Hematopoietic multipotent progenitor cell treated with erythropoietin and hydrocortisone succinate and interleukin-3 and kit ligand, for 4 days (in vitro differentiated cells): Measurements from ENCODE around the gene TNS1.

ENCODE experiments used
- DNase-seq: peaks from one replicate; pipeline ENCODE4 v3.0.0-alpha.2; 2015

Gene TNS1

DNA sequence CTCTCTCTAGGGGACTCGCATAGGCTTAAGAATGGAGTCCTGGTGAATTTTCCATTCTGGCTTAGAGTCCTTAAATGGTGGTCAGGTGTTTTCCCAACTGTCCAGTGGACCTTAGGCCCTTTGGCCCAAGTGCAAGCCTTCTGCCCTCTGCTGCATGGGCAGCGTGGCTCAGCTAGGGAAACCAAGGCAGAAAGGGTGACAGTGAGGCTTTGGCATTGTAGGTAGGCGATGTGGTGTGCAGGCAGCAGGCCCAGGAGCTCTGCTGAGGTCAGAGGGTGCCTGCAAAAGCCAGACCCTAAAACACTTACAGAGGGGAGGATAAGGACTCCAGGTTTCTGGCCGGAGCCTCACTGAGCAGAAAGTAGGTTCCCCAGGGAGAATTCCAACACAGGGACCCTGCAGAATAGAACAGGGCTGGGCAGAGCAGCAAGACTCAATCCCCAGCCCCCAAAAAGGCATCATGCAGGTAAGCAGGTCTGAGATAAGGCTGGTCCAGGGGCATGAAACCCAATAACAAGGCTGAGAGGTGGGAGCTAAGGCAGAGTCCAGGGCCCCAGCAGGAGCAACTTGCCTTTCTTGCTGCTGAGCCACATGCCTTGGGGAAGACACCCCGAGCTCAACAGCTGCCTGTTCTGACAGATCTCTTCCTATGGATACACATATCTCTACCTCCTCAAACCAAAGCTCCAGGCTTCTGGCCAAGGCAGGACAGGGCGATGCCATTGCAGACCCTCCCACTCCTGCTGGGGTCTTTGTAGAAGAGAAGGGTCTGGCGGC lies 199.7 kb downstream of the TNS1 start:
- DNase-seq: no peak

DNA sequence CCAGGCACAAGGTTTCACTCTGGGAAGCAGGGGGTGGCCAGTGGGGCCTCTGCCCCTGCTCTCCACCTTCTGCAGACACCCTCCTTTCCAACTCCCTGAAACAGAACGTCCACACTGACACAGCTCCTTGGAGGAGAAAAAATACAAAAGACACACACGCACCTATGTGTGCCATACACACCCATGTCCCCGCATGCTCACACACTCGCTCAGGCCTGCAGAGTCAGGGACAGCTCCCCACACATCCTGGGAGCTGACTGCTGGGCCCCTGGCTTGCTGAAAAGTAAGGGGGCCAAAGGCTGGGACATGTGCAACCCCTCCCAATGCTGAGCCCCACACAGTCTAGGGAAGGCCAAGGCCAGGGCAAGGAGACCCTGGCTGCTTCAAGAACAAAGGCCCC lies 200.5 kb downstream of the TNS1 start:
- no peak for DNase-seq

DNA sequence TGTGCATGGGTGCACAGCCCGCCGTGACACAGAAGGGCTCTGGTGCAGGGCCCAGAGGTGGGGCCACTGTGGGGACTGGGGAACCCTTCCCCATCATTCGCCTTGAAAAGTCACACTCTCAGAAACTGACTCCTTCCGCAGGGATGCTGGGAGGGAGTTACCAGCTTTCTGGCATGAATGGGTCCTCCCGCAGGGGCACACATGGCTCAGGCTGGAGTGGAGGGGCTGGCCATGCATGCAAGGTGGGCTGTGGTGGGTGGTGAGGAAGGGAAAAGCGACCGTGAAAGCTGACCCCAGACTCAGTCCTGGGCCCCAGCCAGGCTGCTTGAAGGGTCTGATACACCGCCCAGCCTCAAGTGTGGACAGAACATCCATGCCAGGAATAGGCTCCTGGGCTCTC lies 201.1 kb downstream of the TNS1 start:
- no peak for DNase-seq

DNA sequence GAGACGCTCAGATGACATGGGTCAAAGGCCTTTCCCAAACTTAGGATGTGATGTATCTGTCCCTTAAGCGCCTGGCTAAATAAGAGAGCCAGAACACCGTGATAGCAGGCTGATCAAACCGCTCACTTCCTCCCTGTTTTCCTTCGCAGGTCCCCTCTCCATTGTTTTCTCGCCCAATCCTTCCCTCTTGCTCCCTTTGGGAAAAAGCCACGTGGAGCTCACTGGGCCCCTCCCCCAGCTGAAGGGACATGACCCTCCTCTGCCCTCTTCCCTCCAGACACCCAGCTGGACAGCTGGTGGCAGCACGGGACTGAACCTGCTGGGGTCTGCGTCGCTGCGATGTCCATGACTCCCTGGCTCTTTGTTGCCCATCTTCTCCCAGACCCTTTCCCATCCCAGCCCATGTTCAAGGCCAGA lies 201.7 kb downstream of the TNS1 start:
- no peak for DNase-seq

DNA sequence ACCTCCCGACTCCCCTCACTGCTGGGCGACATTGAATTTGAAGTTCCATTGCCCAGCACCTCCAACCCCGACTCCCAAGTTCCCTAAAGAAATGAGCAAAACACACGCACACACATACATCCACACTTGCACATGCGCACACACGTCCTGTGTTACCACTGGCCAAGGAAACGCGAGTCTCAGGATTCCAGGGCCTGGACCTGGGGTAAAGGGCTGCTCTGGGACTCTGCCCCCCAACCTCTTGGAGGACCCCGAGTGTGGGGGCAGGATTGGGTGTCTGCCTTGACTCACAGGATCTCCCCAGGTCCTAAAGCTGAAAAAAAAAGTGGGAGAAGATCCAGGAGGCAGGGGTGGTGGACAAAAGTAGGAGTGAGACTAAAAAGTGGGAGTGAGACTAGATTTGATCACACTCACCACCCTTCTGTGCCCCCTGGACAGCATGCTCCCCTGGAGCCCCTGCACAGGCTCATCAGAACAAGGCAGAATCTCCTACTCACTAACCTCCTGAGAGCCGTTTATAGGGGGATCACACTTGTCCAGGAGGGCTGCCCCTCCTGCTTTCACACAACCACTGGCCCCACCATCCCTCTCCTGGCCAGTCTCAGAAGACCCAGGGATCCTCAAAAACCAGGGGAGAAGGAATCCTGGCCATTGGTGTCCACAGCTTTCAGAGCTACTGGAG lies 202.2 kb downstream of the TNS1 start:
- no peak for DNase-seq

DNA sequence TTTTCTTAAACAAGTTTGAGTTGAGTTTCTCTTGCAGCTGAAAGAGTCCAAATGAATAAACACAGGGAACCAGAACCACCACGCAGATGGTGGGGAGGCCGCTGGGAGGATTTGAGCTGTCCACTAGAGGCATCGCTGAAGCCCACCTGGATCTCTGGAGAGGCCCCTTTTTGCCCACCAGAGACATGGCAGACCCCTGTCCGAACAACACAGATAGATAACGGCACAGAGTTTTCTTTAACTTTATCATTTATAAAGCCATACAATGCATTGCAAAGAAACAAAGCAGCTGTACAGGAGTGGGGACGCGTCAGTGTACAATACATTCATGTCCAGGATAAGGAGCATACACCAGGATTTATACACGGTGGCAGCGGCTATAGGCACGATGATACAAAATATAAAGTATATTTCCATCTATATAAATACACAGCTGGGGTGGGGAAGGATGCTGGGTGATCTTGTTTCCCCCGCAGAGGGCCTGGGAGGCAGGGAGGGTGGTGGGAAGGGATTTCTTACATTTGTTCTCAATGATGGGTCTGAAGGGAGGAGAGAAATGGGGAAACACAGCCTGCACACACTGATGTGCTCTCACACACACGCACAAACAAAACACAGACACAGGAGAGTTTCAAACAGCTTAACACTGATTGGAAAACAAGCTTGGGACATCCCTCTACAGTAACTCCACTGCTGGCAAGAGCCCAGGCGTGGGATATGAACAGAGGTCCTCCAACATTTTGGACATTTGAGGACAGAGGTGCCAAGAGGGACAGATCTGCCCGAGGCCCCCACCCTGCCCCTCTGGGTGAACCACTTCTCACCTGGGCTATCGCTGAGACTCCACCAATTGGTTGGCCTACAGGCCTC lies 203.0 kb downstream of the TNS1 start:
- DNase-seq: no peak

DNA sequence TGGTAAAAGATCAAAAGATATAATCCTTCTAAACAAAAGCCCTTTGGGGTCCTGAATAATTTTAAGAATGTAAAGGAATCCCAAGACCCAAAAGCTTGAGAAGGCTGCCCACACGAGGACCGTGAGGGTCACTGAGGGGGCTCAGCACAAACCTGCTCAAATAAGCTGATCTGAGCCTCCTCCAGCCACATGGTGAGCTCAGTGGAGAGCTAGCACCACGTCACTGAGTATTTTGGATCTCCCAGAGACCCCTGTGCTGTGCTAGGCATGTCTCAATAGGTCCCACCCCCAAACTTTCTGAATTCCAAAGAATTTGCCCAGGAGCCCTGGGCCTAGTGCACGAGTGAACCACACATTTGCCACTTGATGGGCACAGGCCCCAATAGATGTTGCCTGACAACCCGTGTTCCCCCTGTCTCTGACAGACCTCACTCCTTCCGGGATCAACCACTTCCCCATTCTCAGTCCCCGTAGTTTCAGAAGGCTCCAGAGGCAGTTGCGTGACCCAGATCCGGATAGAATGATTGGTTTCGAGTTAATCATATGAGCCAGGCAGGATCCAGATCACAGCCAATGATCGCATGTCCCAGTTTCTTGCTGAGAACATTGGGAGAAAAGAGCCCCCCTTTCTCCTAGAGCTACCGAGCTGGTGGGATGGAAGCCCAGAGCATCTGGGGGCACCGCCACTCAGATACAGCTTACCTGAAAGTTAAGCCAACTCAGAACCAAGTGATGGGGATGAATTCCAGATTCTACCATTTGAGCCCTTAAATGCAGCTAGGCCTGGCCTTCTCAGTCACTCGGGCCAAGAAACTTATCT lies 203.8 kb downstream of the TNS1 start:
- DNase-seq: peak; percentile 93

DNA sequence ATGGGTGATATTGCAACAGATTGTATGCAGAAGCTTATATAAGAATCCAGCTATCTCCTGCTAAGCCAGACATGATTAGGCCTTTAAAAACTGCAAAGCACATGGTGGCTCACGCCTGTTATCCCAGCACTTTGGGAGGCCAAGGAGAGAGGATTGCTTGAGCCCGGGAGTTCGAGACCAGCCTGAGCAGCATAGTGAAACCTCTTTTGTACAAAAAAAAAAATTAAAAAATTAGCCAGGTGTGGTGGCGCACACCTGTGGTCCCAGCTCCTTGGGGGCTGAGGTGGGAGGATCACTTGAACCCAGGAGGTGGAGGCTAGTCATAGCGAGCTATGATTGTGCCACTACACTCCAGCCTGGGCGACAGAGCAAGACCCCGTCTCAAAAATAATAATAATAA lies 204.6 kb downstream of the TNS1 start:
- DNase-seq: no peak

DNA sequence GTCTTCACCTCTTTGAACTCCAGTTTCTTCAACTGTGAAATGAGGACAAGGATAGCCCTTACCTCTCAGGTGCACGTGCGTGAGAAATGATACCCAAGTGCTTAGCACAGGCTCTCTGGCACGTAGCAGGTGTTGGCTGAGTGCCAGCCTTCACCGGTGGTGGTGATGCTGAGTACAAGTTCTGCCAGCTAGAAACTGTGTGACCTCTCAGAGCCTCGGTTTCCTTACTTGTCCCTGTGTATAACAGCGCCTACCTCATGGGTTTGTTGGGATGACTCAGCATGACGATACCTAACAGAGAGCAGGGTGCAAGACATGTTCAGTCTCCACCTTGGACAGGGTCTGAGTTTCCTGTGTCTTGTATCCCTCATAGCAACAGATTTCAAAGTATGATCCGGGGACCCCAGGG lies 205.1 kb downstream of the TNS1 start:
- no peak for DNase-seq

DNA sequence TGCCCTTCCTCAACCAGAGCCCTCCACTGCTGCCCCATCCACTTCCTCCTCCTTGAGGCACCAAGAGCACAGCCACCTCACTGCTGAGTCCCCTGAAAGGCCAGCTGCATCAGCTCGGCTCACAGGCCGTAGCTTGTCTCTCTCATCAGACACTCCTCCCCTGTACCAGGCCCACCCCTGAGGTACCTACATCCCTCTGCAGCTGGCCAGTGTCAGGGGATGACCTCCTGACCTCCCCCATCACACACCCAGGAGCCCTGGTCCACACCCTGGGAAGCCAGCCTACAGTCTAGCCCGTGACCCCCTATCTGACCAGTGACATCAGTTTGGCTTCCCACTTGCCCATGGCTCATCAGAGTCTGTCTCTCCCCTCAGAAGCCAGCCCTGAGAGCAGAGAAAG lies 205.6 kb downstream of the TNS1 start:
- no peak for DNase-seq

DNA sequence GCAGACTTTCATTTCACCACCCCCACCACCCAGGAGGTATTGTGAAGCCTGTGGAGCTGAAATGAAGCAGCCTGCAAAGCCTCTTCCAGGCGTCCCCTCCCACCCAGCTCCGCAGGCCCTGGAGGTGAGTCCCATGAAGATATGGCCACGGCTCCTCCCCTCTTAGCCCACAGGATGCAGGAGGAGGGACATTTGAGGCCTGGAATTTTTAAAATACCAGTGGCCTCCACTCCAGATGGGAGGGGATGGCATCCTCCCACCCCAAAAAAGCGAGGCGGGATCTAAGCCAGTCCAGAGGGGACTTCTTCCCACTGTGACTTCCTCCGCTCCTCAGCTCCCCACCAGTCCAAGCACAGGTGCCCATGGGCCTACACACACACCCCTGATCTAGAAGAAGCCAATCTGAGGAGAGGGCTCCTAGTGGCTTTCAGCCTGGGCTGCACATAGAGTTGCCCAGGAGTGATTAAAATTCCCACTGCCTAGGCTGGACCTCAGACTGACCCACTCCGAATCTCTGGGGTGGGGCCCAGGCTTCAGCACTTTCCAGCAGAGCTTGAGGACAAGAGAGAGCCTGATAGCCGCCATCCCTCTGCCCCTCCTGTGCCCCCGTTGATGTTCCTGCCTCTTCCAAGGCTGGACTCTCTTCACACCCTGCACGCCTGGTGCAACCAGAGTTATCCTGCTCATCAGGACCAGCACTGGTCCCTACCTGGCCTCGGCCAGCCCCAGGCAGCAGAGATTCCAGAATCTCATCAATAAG lies 206.9 kb downstream of the TNS1 start:
- no peak for DNase-seq

DNA sequence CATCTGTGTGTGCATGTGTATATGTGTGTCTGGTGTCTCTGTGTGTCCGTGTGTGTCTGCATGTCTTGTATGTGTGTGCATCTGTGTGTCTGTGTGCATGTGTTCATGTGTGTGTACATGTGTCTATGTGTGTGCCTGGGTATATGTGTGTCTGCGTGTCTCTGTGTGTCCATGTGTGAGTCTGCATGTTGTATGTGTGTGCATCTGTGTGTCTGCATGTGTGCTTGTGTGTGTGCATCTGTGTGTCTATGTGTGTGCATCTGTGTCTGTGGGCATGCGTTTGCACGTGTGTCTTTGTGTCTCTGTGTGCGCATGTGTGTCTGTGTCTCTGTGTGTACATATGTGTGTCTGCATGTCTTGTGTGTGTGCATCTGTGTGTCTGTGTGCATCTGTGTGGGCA lies 207.7 kb downstream of the TNS1 start:
- no peak for DNase-seq

DNA sequence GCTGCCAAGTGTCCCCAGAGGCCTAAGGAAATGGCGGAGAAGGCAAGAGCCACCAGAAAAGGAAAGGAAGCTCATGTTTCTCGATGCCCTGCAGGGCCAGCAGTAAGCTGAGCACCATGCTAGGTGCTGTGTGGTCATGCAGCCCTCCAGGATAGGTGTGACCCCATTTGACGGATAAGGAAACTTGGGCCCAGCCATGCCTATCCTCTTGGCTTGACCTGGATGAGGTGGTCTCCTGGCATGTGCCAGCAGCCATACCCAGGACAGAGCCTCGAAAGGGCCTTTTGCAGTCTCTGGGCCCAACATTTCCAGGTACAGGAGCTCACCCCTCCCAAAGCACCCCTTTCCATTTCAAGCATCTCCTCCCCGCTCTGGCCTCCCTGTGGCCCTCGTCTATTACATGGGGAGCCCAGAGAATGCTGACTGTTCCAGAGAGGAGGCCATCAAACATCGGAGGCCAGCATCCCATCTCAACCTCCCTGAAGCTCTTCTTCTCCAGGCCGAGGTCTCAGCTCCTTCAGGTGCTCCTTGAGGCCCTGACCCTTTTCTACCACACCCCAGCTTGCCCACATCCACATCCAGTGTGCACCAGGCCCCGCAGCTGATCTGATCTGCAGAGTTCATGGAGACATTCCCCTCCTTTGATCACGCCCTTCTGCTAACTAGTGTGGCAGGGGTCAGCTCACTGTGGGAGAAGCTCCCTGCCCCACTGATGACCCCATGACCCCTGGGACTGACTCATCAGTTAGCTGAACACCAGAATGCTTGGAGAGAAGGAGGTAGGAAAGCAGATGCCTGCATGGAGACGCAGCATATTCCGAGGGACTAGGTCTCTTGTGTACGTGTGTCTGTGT lies 208.4 kb downstream of the TNS1 start:
- DNase-seq: no peak

DNA sequence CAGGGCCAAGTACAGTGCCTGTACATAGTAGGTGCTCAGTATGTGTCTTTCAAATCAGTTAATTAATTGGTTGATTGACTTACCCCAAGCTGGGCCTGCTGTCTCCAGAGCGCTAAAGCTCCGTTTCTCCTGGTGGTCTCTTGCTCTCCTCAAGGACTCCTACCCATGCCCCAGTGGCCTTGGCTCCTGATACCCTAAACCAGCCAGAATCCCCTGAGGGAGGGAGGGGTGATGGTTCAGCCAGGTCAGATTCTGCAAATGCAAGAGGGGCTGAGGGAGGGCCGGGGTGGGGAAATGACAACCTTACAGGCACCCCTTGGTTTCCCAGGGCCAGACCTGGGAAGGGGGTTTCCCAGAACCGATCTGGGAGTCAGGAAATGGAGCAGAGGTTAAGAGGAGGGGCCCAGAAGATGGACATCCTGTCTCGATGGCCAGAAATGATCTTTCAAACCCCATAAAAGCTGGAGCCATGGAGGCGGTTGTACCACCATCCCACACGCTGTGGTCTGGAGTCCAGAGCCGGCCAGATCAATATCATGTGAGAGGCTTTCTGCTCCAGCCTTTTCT lies 209.1 kb downstream of the TNS1 start:
- no peak for DNase-seq

DNA sequence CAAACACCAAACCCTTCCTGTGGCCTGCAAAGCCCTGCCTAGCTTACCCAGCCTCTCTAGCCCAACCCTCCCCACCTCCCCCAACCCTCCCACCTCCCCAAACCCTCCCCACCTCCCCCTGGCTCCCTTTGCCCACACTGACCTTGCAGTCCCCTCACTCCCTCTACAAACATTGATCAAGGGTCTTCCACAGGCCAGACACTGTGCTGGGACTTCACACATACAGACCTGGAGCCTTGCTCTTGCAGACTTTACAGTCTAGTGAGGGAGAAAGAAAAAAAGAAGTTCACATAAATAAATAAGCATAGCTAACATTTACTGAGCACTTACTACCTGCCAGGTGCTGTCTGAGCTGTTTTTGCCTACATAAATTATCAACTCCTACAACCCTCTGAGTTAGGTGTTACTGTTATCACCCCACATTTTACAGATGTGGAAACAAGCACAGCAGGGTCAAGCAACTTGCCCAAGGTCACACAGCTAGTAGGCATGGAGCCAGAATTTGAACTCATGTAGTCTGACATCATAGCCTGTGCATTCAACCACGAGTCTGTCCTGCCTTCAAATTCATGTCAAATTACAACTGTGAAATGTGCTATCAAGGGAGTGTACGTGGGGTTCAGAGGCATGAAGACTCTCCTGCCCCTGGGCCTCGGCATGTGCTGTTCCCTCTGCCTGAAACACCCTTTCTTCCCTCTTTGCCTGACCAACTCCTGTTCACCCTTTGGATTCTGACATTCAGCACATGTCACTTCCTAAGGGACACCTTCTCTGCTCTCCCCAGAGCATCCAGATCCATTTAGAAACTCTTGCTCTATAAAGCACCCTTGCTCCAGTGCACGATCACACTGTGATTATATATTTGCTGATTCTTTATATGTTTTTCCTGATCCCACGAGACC lies 209.9 kb downstream of the TNS1 start:
- DNase-seq: no peak

DNA sequence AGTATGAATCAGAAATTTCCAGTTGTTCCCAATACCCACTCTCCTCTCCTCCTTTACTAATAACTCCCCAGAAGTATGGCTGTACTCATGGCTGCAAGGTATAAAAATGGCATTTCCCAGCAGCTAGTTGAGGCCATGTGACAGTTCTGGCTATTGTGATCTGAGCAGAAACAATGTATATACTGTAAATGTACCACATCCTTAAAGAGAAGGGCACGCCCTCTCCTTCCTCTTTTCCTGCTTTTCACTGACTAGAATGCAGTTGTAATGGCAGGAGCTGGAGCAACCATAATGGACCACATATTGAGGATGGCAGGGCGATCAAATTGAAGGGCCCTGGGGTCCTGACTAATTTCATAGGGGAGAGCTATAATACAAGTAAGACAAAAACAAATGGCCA lies 211.2 kb downstream of the TNS1 start:
- DNase-seq: no peak

DNA sequence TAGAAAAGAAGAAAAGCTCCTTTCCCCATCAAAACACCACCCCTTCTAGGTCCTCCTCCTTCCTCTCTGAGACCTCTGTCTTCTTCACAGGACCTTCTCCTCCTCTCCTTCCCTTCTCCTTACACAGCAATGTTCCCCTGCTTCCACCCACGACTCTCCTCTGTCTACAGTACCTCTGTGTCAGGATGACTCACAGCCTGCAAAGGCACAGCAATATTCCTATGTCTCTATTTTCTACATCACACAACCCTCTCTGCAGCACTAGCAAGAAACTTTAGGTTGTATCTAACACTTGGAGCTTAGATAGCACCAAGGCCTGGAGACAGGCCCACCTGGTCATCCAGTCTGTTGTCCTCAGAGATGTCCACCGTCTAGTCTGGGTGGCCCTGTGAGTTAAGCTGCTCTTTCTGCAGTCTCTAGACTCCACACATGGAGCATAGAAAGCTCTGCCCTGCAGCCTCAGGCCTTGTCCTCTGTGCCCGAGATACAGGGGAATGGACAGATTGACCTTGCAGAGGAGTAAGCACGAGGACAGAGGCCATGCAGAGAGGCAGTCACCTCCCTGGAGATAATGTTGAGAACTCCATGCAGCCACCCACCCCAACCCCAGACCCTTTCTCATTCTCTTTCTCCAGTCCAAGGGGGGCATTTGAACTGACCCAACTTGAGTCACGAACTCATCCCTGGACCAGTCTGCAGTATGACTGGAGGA lies 212.0 kb downstream of the TNS1 start:
- DNase-seq: no peak

DNA sequence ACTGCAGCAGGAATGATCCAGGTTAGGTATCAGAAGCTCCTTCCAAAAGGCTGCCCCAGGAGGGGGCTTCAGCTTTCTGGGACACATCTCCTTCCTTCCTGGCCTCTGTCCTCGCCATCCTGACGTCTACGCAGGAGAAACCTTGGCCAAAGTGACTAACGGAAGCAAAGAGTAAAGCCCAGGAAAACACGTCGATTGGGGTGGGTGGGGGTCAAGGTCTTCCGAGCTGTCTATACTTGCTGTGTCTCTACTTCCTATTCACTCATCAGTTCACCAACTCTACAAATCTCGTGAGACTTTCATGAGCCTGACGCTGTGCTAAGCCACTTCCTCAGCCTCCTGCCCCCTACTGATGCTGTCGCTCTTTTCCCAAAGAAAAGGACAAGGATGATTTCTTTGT lies 212.6 kb downstream of the TNS1 start:
- peak; percentile 64 for DNase-seq

DNA sequence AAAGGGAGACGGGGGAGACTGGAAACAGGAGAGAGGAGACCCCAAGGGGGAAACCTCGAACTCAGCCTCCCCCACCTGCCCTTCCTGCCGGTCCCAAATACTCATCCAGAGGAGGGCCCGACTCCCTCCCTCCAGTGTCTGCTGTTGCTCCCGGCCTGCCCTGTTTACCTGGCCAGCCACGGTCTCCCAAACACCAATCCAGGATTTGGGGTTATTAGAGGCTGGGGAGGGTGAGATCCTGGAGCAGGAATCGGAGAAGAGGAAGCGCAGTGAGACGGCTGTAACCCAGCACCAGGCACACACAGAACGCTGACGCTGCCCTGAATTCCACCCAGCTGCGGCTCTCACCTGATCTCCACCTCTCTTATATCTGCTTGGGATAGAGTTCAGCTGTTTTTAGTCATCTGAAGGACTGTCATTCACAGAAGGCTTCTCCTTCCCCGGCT lies 213.0 kb downstream of the TNS1 start:
- no peak for DNase-seq
